VCaP (cell line): ENCODE measurements around the gene CCDC102A.

Experiments
- H3K27ac ChIP-seq: fragments of 450-650 bp; 2 replicates; pipeline ENCODE4 v1.5.1; 2017
- TF ChIP-seq, protein P1 (sequence below): fragments of 450-650 bp; conservative IDR thresholded peaks from 2 replicates; pipeline ENCODE4 v1.5.1; 2017; ENCODE audit warnings: mild to moderate bottlenecking, moderate library complexity

CCDC102A gene

DNA sequence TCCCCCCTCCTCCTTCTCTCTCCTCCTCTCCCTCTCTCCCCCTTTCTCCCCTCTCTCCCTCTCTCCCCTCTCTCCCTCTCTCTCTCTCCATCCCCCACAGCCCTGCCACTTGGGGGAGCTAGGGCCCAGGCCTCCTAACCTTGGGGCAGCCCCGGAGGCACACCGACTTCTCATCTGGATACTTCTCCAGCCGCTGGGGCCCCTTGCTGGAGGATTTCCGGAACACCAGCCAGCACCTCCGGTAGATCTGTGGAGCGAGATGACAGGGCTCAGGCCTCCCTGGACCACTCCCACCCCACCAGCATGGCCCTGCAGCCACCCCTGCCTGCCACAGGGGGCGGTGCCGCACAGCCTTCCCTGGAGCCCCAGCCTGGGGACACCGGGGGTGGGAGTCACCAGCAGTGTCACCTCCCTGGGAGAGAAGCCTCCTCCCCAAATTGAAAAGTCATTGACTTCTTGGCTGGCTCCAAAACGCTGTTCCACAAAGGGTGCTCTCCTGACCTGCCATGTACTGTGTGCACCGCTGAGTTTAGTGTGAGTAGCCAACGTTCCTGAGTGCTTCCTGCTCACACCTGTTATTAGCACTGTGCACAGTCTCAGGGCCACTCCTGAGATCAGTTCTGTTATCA lies 60.5 kb downstream of the CCDC102A start:
- TF ChIP-seq, protein P1, sequence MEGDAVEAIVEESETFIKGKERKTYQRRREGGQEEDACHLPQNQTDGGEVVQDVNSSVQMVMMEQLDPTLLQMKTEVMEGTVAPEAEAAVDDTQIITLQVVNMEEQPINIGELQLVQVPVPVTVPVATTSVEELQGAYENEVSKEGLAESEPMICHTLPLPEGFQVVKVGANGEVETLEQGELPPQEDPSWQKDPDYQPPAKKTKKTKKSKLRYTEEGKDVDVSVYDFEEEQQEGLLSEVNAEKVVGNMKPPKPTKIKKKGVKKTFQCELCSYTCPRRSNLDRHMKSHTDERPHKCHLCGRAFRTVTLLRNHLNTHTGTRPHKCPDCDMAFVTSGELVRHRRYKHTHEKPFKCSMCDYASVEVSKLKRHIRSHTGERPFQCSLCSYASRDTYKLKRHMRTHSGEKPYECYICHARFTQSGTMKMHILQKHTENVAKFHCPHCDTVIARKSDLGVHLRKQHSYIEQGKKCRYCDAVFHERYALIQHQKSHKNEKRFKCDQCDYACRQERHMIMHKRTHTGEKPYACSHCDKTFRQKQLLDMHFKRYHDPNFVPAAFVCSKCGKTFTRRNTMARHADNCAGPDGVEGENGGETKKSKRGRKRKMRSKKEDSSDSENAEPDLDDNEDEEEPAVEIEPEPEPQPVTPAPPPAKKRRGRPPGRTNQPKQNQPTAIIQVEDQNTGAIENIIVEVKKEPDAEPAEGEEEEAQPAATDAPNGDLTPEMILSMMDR: 0 out of 2 replicates have a peak, but pooled peaks have one; percentile 8
- no peak overlapping the region for H3K27ac ChIP-seq

DNA sequence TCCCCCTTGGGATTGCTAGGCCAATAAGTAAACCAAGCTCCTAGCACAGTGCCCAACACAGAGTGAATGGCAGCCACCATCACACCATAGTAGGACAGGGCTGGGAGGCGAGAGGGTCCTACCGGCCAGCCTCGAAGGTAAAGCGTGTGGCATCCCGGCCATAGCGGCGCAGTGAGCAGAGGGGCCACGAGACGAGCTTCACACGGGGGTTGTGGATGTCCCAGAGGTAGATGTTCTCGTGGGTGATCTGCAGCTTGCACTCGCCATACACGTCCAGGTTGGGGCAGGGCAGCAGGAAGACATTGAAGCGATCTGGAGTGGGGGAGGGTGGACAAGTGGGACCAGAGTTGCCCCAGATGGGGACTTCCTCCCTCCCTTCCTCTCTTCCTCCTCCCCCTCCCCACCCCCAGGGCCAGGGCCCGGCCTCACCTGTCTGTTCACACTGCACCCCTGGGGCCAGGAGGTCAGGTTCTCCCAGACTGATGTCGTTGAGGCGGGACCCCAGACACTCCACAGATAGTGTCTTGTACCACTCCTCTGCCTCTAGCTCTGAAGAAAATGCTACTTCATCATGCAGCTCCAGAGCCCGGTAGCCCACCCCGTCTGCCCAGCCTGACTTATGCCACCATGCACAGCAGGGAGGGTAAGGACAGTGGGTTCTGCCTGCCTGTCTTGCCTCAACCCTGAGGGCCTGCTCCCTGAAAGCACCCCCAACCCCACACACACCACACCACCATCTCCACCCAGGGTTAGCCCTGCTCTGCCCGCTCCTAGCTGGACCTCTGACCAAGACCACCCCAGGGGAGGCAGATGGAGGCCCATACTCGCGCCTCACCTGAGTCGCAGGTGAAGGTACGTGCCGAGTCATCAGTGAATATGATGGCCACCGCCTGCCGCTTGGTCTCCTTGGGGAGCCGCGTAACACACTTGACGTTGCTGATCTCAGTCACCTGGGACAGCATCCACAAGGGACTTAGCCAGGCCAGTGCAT lies 61.4 kb downstream of the CCDC102A start:
- H3K27ac ChIP-seq: no peak overlapping the region

DNA sequence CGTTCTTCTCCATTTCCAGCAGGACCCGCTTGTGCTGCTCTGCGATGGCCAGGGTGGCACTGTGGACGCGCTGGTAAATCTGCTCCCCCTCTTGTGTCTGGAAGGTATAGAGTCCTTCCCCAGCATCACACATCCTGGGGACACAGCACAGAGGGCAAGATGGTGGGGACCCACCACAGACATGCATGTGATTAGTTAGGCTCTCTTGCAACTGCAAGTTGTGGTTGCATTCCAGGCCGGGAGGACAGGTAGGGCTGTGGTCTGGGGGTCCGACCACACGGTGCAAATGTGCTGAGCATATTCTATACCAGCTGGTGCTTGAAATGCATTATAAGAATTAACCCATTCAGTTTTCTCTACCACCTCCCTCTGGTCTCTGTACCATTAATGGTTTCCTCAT lies 62.5 kb downstream of the CCDC102A start:
- TF ChIP-seq, protein P1: no peak
- no peak overlapping the region for H3K27ac ChIP-seq

More for the DNA sequence above, 61.4 kb downstream of the CCDC102A start:
- TF ChIP-seq, protein P1: no peak

DNA sequence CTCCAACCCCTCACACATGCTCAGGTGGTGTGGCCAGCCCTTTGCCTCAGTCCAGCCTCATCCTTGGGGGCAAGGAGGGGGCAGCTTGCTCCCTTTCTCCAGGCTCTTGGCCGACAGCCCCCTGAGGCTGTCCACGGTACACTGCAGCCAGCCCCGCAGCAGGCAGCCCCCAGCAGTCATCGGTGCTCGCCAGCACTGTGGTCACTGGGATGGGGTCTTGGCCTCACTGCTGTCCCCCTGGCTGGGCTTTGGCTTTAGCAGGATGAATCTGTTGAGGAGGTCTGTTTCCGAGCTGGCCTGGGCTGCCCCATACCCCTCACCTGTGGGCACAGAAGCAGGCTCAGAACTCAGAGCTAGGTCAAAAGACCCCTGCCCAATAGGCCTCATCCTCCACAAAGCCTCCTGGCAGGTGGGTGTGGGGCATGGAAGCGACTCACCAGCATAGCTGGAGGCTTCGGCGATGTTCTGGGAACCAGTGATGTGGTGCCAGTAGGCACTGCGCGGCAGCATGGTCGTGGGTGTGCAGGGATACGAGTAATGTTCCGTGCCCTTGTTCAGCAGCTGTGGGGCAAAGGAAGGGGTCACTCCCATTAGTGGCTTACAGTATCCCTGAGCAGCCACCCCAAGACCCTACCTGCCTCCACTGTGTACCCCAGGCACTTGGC lies 63.1 kb downstream of the CCDC102A start:
- TF ChIP-seq, protein P1: no peak
- no peak overlapping the region for H3K27ac ChIP-seq

DNA sequence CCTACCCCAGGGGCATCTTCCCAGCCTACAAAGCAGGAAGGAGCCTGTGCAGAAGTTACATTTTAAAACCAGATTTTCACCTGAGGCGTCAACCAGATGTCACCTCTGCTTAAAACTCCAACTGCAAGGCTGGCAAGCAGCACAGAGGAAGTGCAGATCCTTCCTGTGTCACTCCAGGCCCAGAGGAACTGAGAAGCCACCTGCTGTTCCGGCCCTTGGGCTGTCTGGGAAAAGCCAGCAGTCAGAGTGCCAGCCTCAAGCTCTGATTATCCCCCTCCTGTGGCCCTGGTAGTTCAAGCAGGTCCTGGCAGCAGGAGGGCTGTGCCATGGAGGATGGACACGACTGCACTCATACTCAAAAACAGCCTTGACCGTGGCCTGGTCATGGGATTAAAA lies 63.7 kb downstream of the CCDC102A start:
- TF ChIP-seq, protein P1: no peak
- no peak overlapping the region for H3K27ac ChIP-seq

DNA sequence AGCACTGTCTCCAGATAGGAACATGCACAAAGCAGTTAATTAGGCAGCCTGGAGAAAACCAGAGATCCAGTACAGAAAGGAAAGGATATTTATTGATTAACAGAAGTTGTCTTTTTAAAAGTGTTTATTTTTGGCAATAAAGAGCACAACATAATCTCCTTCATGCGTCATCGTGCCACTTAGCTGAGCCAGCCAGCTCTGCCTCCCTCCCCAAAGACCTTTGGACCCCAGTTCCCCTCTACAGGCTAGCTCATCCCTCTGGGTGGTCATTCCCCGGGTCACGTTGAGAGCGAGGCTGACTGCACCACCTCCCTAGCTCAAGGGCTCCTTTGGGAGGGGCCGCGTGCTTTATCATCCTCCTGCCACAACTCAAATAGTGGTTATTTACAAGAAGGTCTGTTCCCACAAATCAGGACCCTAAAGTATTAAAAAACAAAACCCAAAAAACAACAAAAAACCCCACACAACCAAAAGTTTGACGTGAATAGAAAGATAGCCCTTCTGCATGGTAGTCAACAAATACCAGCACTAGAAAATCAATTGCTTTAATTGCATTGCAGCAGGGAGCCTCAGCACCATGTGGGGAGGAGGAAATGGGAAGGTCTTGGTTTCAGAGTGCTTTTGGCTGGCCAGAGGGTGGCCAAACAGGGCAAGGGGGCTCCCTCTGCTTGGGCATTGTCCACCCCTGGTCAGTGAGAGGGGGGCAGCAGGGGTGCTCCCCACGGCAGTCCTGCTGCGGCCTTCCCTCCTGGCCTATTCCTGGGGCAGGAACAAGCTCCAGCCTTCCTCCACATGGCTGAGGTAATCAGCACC lies 64.3 kb downstream of the CCDC102A start:
- H3K27ac ChIP-seq: no peak overlapping the region
- TF ChIP-seq, protein P1: no peak
